GM18502 (cell line): ENCODE results near the gene GNAI3.

Experiments used
- ATAC-seq: cut with Tn5 transposase; IDR thresholded peaks from one replicate; pipeline ENCODE4 v1.9.1; 2021; ENCODE audit warnings: mild to moderate bottlenecking; ENCODE audit not compliant: unreplicated experiment, poor library complexity

GNAI3 gene

GRCh38 chr1:109621379-109622136 is 73.1 kb downstream of the GNAI3 start:
- ATAC-seq, result no peak

- ATAC-seq, result no peak
These were observed 73.9 kb downstream of the GNAI3 start for GRCh38 chr1:109622137-109622892.

DNA sequence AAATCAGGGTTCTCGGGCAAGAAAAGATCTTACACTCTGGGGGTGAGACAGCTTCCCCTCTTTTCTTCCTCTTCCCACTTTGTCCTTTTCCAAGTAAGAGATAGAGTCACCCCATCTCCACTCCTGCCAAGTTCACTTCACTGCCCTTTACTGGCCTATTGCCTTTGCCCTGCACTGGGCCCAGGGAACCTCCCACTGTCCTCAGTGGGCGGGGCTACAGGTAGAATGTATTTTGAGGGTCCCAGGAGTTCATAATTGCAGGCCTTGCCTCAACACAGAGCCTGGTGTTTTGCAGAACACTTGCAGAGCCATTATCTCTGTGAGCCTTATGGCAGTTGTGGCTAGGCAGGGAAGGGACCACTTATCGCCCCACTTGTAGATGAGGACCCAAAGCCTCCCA is 74.5 kb downstream of the GNAI3 start:
- ATAC-seq, result no peak

GRCh38 chr1:109623601-109624161 is 75.3 kb downstream of the GNAI3 start:
- no peak for ATAC-seq

DNA sequence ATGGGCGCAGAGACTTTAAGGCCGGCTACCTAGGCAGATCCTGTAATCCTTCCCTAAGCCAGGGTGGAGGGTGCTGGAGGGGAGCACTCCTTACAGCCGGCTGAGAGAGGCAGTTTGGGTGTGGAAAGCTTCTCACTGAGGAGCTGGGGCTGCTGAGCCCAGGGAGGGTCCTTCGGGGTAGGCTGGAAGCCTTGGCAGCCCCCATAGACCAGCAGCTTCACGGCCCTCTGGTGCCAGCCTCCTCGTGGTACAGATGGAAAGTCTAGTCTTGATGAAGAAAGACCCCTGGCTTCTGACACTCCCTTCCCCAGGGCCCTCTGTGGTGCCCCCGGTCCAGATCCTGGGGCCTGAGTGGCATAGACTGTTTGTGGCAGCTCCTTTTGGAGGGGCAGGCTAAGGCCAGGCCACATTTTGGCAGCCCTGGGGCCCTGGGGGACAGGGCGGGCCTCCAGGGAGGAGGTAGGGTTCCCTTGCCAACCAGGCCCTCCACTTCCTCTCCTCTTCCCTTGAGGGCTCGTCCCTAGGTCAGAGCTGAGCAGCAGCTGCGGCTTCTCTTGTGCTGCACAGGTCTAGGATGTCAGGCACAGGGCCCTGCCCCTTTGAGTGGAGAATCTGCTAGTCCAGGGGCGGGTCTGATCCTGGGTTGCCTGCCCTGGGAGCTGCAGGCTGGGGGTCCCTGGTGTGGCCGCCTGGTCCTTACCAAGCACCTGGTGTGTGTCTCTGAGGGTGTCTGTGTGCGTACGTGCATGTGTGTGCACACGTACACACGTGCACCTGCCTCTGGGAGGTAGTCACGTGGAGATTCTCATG is 76.0 kb downstream of the GNAI3 start:
- ATAC-seq, result no peak

DNA sequence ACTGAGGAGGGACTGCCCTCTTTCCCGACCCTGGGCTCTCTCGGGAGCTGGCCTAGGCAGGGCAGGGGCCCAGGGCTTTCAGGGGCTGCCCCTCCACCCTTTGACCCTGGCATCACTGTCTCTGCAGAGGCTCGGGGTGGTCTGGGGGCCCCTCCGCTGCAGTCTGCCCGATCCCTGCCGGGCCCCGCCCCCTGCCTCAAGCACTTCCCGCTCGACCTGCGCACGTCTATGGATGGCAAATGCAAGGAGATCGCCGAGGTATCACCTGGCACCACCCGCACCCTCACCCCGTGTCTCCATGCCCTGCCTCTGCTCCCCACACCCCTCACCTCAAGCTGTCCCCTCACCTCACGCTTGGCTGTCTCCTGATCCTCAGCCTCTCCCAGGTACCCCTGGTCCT is 76.8 kb downstream of the GNAI3 start:
- no peak for ATAC-seq

DNA sequence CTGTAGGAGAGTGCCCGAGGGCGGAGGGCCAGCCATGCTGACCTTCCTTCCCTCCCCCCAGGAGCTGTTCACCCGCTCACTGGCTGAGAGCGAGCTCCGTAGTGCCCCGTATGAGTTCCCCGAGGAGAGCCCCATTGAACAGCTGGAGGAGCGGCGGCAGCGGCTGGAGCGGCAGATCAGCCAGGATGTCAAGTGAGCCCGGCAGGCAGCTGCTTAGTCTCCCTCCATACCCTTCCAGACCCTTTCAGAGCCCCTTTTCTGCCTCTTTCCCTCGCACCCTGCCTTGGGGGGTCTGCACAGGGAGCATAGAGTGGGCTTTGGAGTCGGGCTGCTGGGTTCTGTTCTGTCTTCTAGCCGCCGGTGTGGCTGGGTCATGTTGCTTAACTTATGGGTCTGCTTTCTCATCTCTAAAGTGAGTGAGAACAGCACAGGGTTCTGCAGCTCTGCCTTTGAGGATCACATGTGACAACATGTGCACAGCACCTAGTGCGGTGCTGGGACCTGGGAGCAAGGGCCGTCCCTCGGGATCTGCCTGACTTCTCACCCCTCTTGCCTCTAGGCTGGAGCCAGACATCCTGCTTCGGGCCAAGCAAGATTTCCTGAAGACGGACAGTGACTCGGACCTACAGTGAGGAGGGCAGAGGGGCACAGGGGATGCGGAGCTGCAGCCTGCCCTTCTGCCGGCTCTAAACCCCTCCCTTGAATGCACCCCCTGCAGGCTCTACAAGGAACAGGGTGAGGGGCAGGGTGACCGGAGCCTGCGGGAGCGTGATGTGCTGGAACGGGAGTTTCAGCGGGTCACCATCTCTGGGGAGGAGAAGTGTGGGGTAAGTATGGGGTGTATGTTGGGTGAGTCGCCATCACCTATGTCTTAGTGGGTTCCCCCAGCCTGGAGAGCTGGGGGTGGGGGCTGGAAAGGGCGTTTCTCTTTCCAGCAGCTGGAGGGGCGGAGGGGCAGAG is 77.5 kb downstream of the GNAI3 start:
- no peak for ATAC-seq

- ATAC-seq, result no peak
These were observed 78.4 kb downstream of the GNAI3 start for GRCh38 chr1:109626682-109627408.

- ATAC-seq, result no peak
These were observed 79.4 kb downstream of the GNAI3 start for GRCh38 chr1:109627692-109628399.

DNA sequence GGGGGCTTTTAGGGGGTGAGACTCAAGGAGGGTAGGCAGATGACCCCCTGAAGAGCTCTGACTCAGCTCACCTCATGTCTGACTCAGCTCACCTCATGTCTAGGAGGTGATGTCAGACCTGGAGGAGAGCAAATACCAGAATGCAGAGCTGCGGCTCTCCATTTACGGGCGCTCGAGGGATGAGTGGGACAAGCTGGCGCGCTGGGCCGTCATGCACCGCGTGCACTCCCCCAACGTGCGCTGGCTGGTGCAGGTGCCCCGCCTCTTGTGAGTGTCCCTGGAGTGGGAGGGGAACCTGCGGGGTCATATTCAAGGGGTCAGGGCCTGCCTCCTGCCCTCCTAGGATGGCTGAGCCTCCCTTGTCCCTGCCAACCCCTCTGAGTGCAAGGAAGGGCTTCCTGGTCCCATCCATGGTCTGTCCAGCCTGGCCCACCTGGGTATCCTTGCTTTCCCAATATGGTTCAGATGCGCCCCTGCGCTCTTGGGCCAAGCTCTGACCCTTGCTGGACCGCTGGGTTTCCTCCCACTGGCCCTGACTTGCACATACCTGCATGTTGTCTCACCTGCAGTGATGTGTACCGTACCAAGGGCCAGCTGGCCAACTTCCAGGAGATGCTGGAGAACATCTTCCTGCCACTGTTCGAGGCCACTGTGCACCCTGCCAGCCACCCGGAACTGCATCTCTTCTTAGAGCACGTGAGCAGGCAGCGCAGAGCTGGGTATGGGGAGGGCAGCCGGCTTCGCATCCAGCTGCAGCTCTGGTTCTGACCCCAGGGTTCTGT is 80.3 kb downstream of the GNAI3 start:
- no peak for ATAC-seq

- ATAC-seq, result no peak
These were observed 81.1 kb downstream of the GNAI3 start for GRCh38 chr1:109629372-109630030.

DNA sequence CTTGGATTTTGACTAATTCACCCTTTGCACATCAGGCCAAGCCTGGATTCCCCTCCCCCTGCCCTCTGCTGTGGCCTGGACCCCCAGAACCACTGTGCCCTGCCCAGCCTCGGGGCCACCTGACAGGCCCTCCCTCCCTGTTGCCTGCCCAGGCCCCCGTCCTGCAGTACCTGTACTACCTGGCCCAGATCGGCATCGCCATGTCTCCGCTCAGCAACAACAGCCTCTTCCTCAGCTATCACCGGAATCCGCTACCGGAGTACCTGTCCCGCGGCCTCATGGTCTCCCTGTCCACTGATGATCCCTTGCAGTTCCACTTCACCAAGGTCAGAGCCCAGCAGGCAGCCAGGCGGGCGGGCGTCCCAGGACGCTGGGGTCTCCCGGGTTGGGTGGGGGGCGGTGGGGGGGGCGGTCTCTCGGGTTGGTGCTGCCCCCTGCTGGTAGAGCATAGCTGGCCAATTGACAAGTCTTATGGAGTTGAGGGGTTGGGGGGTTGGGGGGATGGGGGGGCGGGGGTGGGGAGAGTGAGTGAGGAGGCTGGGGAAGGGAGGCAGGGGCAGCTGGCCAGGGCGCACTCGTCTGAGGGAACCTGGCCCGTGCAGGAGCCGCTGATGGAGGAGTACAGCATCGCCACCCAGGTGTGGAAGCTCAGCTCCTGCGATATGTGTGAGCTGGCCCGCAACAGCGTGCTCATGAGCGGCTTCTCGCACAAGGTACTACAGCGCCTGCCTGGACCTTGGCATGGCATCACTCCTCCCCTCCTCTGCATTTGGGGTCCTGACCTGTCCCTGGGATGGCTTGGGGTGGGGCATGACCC is 81.9 kb downstream of the GNAI3 start:
- no peak for ATAC-seq

GRCh38 chr1:109630898-109631512 is 82.6 kb downstream of the GNAI3 start:
- ATAC-seq, result no peak

GRCh38 chr1:109631513-109632505 is 83.4 kb downstream of the GNAI3 start:
- ATAC-seq, result no peak
